Gastroesophageal sphincter (tissue), 4 donors: ENCODE results near the gene DGKQ. TPM values are rescaled to one million over a fixed set of nuclear protein-coding genes. Genes with fewer than 3 reads are reported as not detected.
A peak's percentile ranks its signal among the peaks of the same experiment; 100 is the strongest.

ENCODE experiments used
- ATAC-seq: fragments of 150-250 bp; one replicate; pipeline ENCODE4 v1.9.1; 2016; ENCODE audit warnings: mild to moderate bottlenecking, moderate library complexity
- H3K27ac ChIP-seq, 4 donors: fragments of 200-600 bp; sonication (generic) in 3 of 4; 1 replicate in 3 of 4; 2 replicates in 1 of 4; pipeline ENCODE4 v1.5.1; 2016 to 2019
- H3K27me3 ChIP-seq: fragments of 200-600 bp; sonication (generic); one replicate; pipeline ENCODE4 v1.5.1; 2019
- H3K36me3 ChIP-seq, 2 donors: fragments of 200-600 bp; sonication (generic); one replicate each; pipeline ENCODE4 v1.5.1; 2019; ENCODE audit warnings: control low read depth in 1 of 2
- H3K4me1 ChIP-seq, 3 donors: fragments of 200-600 bp; sonication (generic); 1 replicate in 2 of 3; 2 replicates in 1 of 3; pipeline ENCODE4 v1.5.1; 2016 to 2019; ENCODE audit warnings: control low read depth in 2 of 3
- H3K4me3 ChIP-seq, 2 donors: fragments of 200-600 bp; sonication (generic); one replicate each; pipeline ENCODE4 v1.5.1; 2019; ENCODE audit warnings: mild to moderate bottlenecking in 1 of 2, moderate library complexity in 1 of 2
- H3K9me3 ChIP-seq, 3 donors: fragments of 200-600 bp; sonication (generic); one replicate each; pipeline ENCODE4 v1.5.1; 2017 to 2019; ENCODE audit warnings: control low read depth in 2 of 3
- CTCF ChIP-seq, 4 experiments: fragments of 200-600 bp in 2 of 4; fragments of 450-650 bp in 2 of 4; sonication (generic) in 1 of 4; IDR thresholded peaks; one replicate each; pipeline ENCODE4 v1.5.1; 2017 to 2019; ENCODE audit warnings: antibody characterized with exemption in 4 of 4, mild to moderate bottlenecking in 2 of 4, moderate library complexity in 2 of 4
- EP300 ChIP-seq: sonication (generic); formaldehyde crosslinking; IDR thresholded peaks from one replicate; pipeline ENCODE4 v1.6.1; 2017; ENCODE audit warnings: antibody characterized with exemption, mild to moderate bottlenecking
- POLR2A ChIP-seq, 2 donors: fragments of 450-650 bp; IDR thresholded peaks; one replicate each; pipeline ENCODE4 v1.6.1; 2017; ENCODE audit warnings: antibody characterized with exemption in 2 of 2, mild to moderate bottlenecking in 2 of 2, moderate library complexity in 1 of 2
- POLR2AphosphoS5 ChIP-seq: sonication (generic); formaldehyde crosslinking; IDR thresholded peaks from one replicate; pipeline ENCODE4 v1.6.1; 2017; ENCODE audit warnings: antibody characterized with exemption
- WGBS, 2 donors: methylation state at CpG; one replicate each; pipeline ENCODE4 v1.1.5; 2018; ENCODE audit warnings: low coverage in 1 of 2; 5-methylcytosine and 5-hydroxymethylcytosine counted together
- total RNA-seq, 4 donors: library from RNA; depleted of rRNA; stranded (reverse); fragments of >200 nt; gene quantifications; one replicate each; pipeline ENCODE4 v1.1.0, GENCODE V29; 2016

DGKQ gene
- total RNA-seq, 4 donors from 2014 or later, result 7.5 to 13.5 (median 9.3) TPM

GRCh38 chr4:971666-972500 lies 1.5 kb downstream of the DGKQ start:
- H3K27ac ChIP-seq, result peak overlapping the region in 1 of 4 donors; percentile 69
- H3K4me1 ChIP-seq, result peaks cover 6 to 51% (median 14%) of the 10 kb centered on the region in 3 donors
- 67% methylated on average over 6 of the region's 24 CpGs; no CpG with 5 or more reads in 1 of the 2 donors for WGBS, 2 donors
- peaks cover 16% of the 10 kb centered on the region for H3K27me3 ChIP-seq
- TF ChIP-seq EP300, result no peak
- no peak for TF ChIP-seq POLR2A (IDR thresholded peaks at IDR 0.05)
- no peak for ATAC-seq
- peaks cover 0 to 5% of the 10 kb centered on the region in 2 donors for H3K36me3 ChIP-seq
- peak overlapping the region; percentile 71 to 83 for H3K4me3 ChIP-seq
- H3K9me3 ChIP-seq, result no peaks in the 10 kb centered on the region

GRCh38 chr4:970854-971520 lies 2.4 kb downstream of the DGKQ start:
- no peak overlapping the region for H3K27ac ChIP-seq
- 61% methylated on average over 5 of the region's 17 CpGs; no CpG with 5 or more reads in 1 of the 2 donors for WGBS, 2 donors

GRCh38 chr4:970046-970745 lies 3.2 kb downstream of the DGKQ start:
- Histone ChIP-seq H3K9me3 (no peaks in the 10 kb centered on the region), H3K36me3 (peaks cover 0 to 22% of the 10 kb centered on the region in 2 donors), H3K27me3 (peaks cover 16% of the 10 kb centered on the region), H3K4me3 (no peak overlapping the region), H3K27ac (no peak overlapping the region), H3K4me1 (peaks cover 6 to 51% (median 14%) of the 10 kb centered on the region in 3 donors)
- WGBS, 2 donors, result 83 to 98% methylated on average over 7 to 12 of the region's 25 CpGs
- TF ChIP-seq CTCF (IDR thresholded peaks at IDR 0.05) (no peak), EP300 (no peak), POLR2A (IDR thresholded peaks at IDR 0.05) (no peak), POLR2AphosphoS5 (no peak)
- no peak for ATAC-seq

More at GRCh38 chr4:970854-971520, 2.4 kb downstream of the DGKQ start:
- Histone ChIP-seq H3K4me3 (no peak overlapping the region), H3K9me3 (no peaks in the 10 kb centered on the region), H3K4me1 (peaks cover 6 to 51% (median 14%) of the 10 kb centered on the region in 3 donors), H3K36me3 (peaks cover 0 to 14% of the 10 kb centered on the region in 2 donors), H3K27me3 (peaks cover 16% of the 10 kb centered on the region)
- no peak for ATAC-seq
- TF ChIP-seq POLR2AphosphoS5 (no peak), EP300 (no peak), POLR2A (IDR thresholded peaks at IDR 0.05) (no peak)

- no peak for ATAC-seq
- H3K27ac ChIP-seq, result no peak overlapping the region
- TF ChIP-seq POLR2A (IDR thresholded peaks at IDR 0.05) (no peak), POLR2AphosphoS5 (no peak), EP300 (no peak), CTCF (IDR thresholded peaks at IDR 0.05) (no peak)
- H3K4me1 ChIP-seq, result peaks cover 6 to 47% (median 14%) of the 10 kb centered on the region in 3 donors
- H3K9me3 ChIP-seq, result no peaks in the 10 kb centered on the region
- no peak overlapping the region for H3K4me3 ChIP-seq
- WGBS, 2 donors, result 61% methylated on average over 3 of the region's 23 CpGs; no CpG with 5 or more reads in 1 of the 2 donors
- peaks cover 16% of the 10 kb centered on the region for H3K27me3 ChIP-seq
- H3K36me3 ChIP-seq, result peaks cover 0 to 36% of the 10 kb centered on the region in 2 donors
Observed at GRCh38 chr4:968621-969394, 4.6 kb downstream of the DGKQ start.

- TF ChIP-seq CTCF (IDR thresholded peaks at IDR 0.05) (no peak), POLR2AphosphoS5 (no peak), POLR2A (IDR thresholded peaks at IDR 0.05) (no peak), EP300 (no peak)
Observed at GRCh38 chr4:968221-968620, 5.1 kb downstream of the DGKQ start.

More at GRCh38 chr4:968221-968620, 5.1 kb downstream of the DGKQ start:
- Histone ChIP-seq H3K27me3 (peaks cover 16% of the 10 kb centered on the region), H3K36me3 (peaks cover 0 to 42% of the 10 kb centered on the region in 2 donors), H3K4me1 (peaks cover 6 to 44% (median 14%) of the 10 kb centered on the region in 3 donors), H3K4me3 (peak overlapping the region in 1 of 2 donors; percentile 16), H3K27ac (no peak overlapping the region), H3K9me3 (no peaks in the 10 kb centered on the region)
- WGBS, 2 donors, result no CpG with 5 or more reads among the region's 24 CpGs
- ATAC-seq, result no peak
